GDM1 (cell line): Measurements from ENCODE around the gene USP48.
"Not testable (repeated sequence)": the region's sequence is repeated elsewhere in the genome, so short reads cannot be mapped to it uniquely, and the experiment has no call there.

Experiments
- DNase-seq: peaks from one replicate; lab custom pipeline; 2025; lab: John Stamatoyannopoulos, UW

Gene USP48

GRCh38 chr1:21691739-21692138 lies 91.2 kb downstream of the USP48 start:
- no peak for DNase-seq

GRCh38 chr1:21689661-21690372 lies 93.1 kb downstream of the USP48 start:
- DNase-seq = no peak

- no peak for DNase-seq
Observed at GRCh38 chr1:21687081-21687529, 95.8 kb downstream of the USP48 start.

- no peak for DNase-seq
Observed at GRCh38 chr1:21685946-21686678, 96.8 kb downstream of the USP48 start.

GRCh38 chr1:21681426-21681825 lies 101.5 kb downstream of the USP48 start:
- no peak for DNase-seq

- no peak for DNase-seq
Observed at GRCh38 chr1:21680918-21681317, 102.0 kb downstream of the USP48 start.

GRCh38 chr1:21680381-21680780 lies 102.6 kb downstream of the USP48 start:
- no peak for DNase-seq

- no peak for DNase-seq
Observed at GRCh38 chr1:21677168-21677567, 105.8 kb downstream of the USP48 start.

GRCh38 chr1:21674957-21675356 lies 108.0 kb downstream of the USP48 start:
- DNase-seq = no peak

GRCh38 chr1:21673853-21674252 lies 109.1 kb downstream of the USP48 start:
- DNase-seq = not testable (repeated sequence)

- DNase-seq = no peak
Observed at GRCh38 chr1:21673277-21673780, 109.6 kb downstream of the USP48 start.

GRCh38 chr1:21672478-21673276 lies 110.3 kb downstream of the USP48 start:
- DNase-seq = no peak

GRCh38 chr1:21671915-21672314 lies 111.0 kb downstream of the USP48 start:
- no peak for DNase-seq

- DNase-seq = no peak
Observed at GRCh38 chr1:21670956-21671902, 111.7 kb downstream of the USP48 start.

GRCh38 chr1:21670059-21670881 lies 112.7 kb downstream of the USP48 start:
- no peak for DNase-seq

GRCh38 chr1:21669258-21670058 lies 113.5 kb downstream of the USP48 start, which contains the start of gene RAP1GAP:
RAP1GAP (minus strand) TSS chr1:21669357; CDS start chr1:21620032, 49,325 bp downstream.
- no peak for DNase-seq

- no peak for DNase-seq
Observed at GRCh38 chr1:21668951-21669257, 114.0 kb downstream of the USP48 start.

- DNase-seq = no peak
Observed at GRCh38 chr1:21668232-21668950, 114.6 kb downstream of the USP48 start.
